Sigmoid colon (tissue), 3 donors: ENCODE results near the gene SECTM1.

Experiments used
- CTCF ChIP-seq, 4 experiments: fragments of 450-650 bp in 3 of 4; fragments of 200-600 bp in 1 of 4; IDR thresholded peaks; one replicate each; pipeline ENCODE4 v1.5.1; 2016 to 2019; ENCODE audit warnings: antibody characterized with exemption in 4 of 4, mild to moderate bottlenecking in 3 of 4, moderate library complexity in 2 of 4
- POLR2A ChIP-seq, 2 donors: fragments of 450-650 bp; IDR thresholded peaks; one replicate each; pipeline ENCODE4 v1.6.1; 2016; ENCODE audit warnings: antibody characterized with exemption in 2 of 2, mild to moderate bottlenecking in 2 of 2, moderate library complexity in 2 of 2

- TF ChIP-seq CTCF (IDR thresholded peaks at IDR 0.05) (no peak), POLR2A (IDR thresholded peaks at IDR 0.05) (no peak)
These were observed 59.2 kb downstream of the SECTM1 start for GRCh38 chr17:82274134-82275020.
